Measurements from ENCODE around the gene ADAM10. TPM values are rescaled to one million over a fixed set of nuclear protein-coding genes. Genes with fewer than 3 reads are reported as not detected.

The ADAM10 gene
- total RNA-seq, 1 experiment from 2014 or later = 91.3 TPM

- POLR2A ChIA-PET (ENCODE audit: unreplicated experiment) = no interaction called here
- TF ChIP-seq EZH2phosphoT487 (IDR thresholded peaks at IDR 0.05; ENCODE audit: borderline replicate concordance, low read length) = no peak
- TF ChIP-seq, protein P1, sequence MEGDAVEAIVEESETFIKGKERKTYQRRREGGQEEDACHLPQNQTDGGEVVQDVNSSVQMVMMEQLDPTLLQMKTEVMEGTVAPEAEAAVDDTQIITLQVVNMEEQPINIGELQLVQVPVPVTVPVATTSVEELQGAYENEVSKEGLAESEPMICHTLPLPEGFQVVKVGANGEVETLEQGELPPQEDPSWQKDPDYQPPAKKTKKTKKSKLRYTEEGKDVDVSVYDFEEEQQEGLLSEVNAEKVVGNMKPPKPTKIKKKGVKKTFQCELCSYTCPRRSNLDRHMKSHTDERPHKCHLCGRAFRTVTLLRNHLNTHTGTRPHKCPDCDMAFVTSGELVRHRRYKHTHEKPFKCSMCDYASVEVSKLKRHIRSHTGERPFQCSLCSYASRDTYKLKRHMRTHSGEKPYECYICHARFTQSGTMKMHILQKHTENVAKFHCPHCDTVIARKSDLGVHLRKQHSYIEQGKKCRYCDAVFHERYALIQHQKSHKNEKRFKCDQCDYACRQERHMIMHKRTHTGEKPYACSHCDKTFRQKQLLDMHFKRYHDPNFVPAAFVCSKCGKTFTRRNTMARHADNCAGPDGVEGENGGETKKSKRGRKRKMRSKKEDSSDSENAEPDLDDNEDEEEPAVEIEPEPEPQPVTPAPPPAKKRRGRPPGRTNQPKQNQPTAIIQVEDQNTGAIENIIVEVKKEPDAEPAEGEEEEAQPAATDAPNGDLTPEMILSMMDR (conservative IDR thresholded peaks at IDR 0.05; ENCODE audit: low read depth, low read length) = no peak
- TF ChIP-seq EZH2 (IDR thresholded peaks at IDR 0.05; ENCODE audit: low read length, unreplicated experiment) = no peak
- intact Hi-C loops (cut with micrococcal nuclease) = no loop called here
These were observed 210.6 kb downstream of the ADAM10 start for GRCh38 chr15:58538901-58539300.

More at GRCh38 chr15:58538901-58539300, 210.6 kb downstream of the ADAM10 start:
- no TSS peak for BruUV-seq (replicated peaks)
- Histone ChIP-seq H3K9me3 (ENCODE audit: low read length) (no peaks in the 10 kb centered on the region), H3K36me3 (ENCODE audit: low read depth, low read length) (no peaks in the 10 kb centered on the region), H3K4me1 (ENCODE audit: insufficient read depth, low read length) (no peaks in the 10 kb centered on the region), H3K79me2 (ENCODE audit: low read length) (no peaks in the 10 kb centered on the region), H4K20me1 (ENCODE audit: low read length) (no peaks in the 10 kb centered on the region), H2AFZ (ENCODE audit: low read length) (no peak overlapping the region), H3K27ac (ENCODE audit: low read length) (no peak overlapping the region), H3K4me2 (ENCODE audit: low read length) (no peak overlapping the region), H3F3A (ENCODE audit: low read length, unreplicated experiment) (no peaks in the 10 kb centered on the region), H3K4me3 (ENCODE audit: low read length) (no peak overlapping the region), H3K9ac (ENCODE audit: low read length) (no peak overlapping the region), H3K9me2 (replicated peaks; ENCODE audit: low read length) (no peaks in the 10 kb centered on the region), H3K27me3 (ENCODE audit: low read length) (no peaks in the 10 kb centered on the region)
- no peak for DNase-seq
- CTCF ChIA-PET = no interaction called here
- no peak for ATAC-seq

Other genes with a start within 250 kb of the ADAM10 start
- 4.7 and 9.3 TPM in 2 replicates for gene MINDY2, start 21.6 kb upstream of the ADAM10 start, total RNA-seq (2014; rRNA removed)
- 103 and 107 TPM in 2 replicates for gene SLTM, start 184.0 kb upstream of the ADAM10 start, total RNA-seq (2014; rRNA removed)
- 13.3 and 18.3 TPM in 2 replicates for gene RNF111, start 238.0 kb upstream of the ADAM10 start, total RNA-seq (2014; rRNA removed)

Data from PC-3 (cell line).